ENCODE results near the gene EML4. TPM values are rescaled to one million over a fixed set of nuclear protein-coding genes. Genes with fewer than 3 reads are reported as not detected.

EML4 gene
- total and polyA plus RNA-seq, 12 donors = 29.9 to 64.0 (median 51.9) TPM

DNA sequence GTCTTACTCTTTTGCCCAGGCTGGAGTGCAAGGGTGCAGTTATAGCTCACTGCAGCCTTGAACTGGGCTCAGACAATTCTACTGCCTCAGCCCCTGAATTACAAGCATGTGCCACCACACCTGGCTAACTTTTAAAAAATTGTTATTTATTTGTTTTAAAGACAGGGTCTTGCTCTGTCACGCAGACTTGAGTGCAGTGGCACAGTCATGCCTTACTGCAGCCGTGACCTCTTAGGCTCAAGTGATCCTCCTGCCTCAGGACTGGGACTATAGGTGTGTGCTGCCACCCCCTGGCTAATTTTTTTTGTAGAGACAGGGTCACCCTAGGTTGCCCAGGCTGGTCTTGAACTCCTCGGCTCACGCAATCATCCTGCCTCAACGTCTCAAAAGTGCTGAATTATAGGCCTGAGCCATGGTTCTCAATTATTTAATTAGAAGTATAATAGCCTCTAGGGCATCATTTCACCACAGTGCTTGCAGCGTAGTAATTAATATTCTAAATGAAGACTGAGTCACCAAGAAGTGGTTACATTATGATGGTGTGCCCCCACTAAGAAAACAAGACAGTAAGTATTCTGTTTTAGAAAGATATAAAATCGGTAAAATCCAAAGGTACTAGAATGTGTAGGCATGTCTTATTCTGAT, 69.6 kb downstream of the EML4 start:
- Histone ChIP-seq H3K36me3 (replicated peaks in 1 of 2) (no peaks in the 10 kb centered on the region), H3K4me1 (replicated peaks in 1 of 2) (peaks cover 13 to 20% of the 10 kb centered on the region in 2 donors), H3K27ac (no peak overlapping the region), H3K4me3 (peak overlapping the region in 1 of 4 donors; percentile 5), H3K9me3 (replicated peaks in 1 of 3) (no peaks in the 10 kb centered on the region), H3K27me3 (no peaks in the 10 kb centered on the region)
- intact Hi-C loops (cut with DNase I) = loop anchor here (5.0 to 10.0 kb wide), 2 partner anchors 141 to 144 kb away; no protein-coding TSS in a partner anchor
- peak; percentile 42 to 71 (median 58) for DNase-seq
- 54 to 72% (median 59%) methylated on average over 6 to 7 of the region's 7 CpGs for WGBS, 4 donors
- no peak for TF ChIP-seq POLR2A (IDR thresholded peaks at IDR 0.05)
- TF ChIP-seq, protein P1, sequence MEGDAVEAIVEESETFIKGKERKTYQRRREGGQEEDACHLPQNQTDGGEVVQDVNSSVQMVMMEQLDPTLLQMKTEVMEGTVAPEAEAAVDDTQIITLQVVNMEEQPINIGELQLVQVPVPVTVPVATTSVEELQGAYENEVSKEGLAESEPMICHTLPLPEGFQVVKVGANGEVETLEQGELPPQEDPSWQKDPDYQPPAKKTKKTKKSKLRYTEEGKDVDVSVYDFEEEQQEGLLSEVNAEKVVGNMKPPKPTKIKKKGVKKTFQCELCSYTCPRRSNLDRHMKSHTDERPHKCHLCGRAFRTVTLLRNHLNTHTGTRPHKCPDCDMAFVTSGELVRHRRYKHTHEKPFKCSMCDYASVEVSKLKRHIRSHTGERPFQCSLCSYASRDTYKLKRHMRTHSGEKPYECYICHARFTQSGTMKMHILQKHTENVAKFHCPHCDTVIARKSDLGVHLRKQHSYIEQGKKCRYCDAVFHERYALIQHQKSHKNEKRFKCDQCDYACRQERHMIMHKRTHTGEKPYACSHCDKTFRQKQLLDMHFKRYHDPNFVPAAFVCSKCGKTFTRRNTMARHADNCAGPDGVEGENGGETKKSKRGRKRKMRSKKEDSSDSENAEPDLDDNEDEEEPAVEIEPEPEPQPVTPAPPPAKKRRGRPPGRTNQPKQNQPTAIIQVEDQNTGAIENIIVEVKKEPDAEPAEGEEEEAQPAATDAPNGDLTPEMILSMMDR (IDR thresholded peaks at IDR 0.05) = peak in 5 of 6 experiments; percentile 38 to 68 (median 63)

DNA sequence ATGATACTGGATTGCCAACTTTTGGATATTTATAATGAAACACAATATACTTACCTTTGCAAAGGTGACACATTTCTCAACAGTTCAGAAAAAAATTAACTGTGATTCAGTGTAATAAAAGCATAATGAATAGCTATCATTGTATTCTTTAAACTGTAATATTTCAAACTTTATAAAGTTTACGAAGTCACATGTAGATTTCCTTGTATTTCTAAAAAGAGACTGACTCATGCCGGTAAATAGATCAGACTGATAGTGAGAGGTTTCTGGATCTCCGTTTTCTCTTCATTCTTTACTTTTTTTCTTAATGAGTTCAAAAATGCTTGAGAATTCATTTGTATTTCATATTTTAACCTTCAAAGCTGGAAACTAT, 70.1 kb downstream of the EML4 start:
- intact Hi-C loops (cut with DNase I) = loop anchor here (5.0 to 10.0 kb wide), 2 partner anchors 142 to 144 kb away; no protein-coding TSS in a partner anchor
- Histone ChIP-seq H3K4me1 (replicated peaks in 1 of 2) (peaks cover 11 to 16% of the 10 kb centered on the region in 2 donors), H3K27me3 (no peaks in the 10 kb centered on the region), H3K9me3 (replicated peaks in 1 of 3) (no peaks in the 10 kb centered on the region), H3K36me3 (replicated peaks in 1 of 2) (no peaks in the 10 kb centered on the region), H3K27ac (no peak overlapping the region), H3K4me3 (peak overlapping the region in 1 of 4 donors; percentile 5)
- WGBS, 4 donors = 33 to 38% (median 37%) methylated on average over 3 of the region's 3 CpGs
- TF ChIP-seq POLR2A (IDR thresholded peaks at IDR 0.05) = no peak
- TF ChIP-seq, protein P1 (IDR thresholded peaks at IDR 0.05) = no peak
- no peak for DNase-seq

DNA sequence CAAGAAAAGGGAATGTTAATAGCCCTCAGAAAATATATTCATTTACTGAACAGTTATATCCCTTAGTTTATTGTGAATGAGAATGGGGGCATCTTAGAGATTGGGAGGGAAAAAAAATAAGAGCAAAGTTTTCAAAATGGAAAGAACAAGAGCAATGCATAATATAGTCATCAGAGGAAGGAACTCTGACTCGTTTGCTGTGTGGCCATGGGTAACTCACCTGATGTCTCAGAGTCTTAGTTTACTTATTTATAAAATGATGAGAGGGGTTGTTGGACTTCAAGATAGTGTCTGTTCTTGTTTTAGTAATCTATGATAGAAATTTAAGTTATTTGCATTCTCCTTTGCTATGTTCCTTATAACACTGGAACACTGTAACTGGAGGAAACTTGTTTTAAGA, 70.7 kb downstream of the EML4 start:
- H3K9me3 ChIP-seq (replicated peaks in 1 of 3) = no peaks in the 10 kb centered on the region
- 26 to 41% (median 34%) methylated on average over 1 of the region's 1 CpG for WGBS, 4 donors
- no peak overlapping the region for H3K27ac ChIP-seq
- no peak for TF ChIP-seq POLR2A (IDR thresholded peaks at IDR 0.05)
- peaks cover 11% of the 10 kb centered on the region in 2 donors for H3K4me1 ChIP-seq (replicated peaks in 1 of 2)
- H3K4me3 ChIP-seq = no peak overlapping the region
- intact Hi-C loops (cut with DNase I) = loop anchor here (5.0 to 10.0 kb wide), 2 partner anchors 143 to 145 kb away; no protein-coding TSS in a partner anchor
- H3K27me3 ChIP-seq = no peaks in the 10 kb centered on the region
- DNase-seq = no peak
- H3K36me3 ChIP-seq (replicated peaks in 1 of 2) = no peaks in the 10 kb centered on the region

DNA sequence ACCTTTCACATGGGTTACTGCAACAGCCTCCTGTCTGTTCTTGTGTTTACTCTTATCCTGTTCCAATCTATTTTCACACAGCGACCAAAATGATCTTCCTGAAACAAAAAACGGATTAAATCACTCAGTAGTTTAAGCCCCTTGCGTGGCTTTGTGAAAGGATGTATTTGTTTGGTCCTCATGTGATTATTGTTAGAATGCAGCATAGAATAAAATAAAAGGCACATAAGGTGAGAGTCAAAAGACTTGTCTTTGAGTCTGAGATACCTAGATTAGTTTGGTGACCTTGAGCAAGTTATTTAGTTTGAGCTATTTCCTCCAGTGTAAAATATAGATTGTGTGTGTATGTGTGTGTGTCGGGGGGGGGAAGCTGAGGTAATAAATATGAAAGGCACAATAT, 72.4 kb downstream of the EML4 start:
- 62 to 70% (median 63%) methylated on average over 4 of the region's 4 CpGs for WGBS, 4 donors

More for the DNA sequence above, 72.4 kb downstream of the EML4 start:
- H3K36me3 ChIP-seq (replicated peaks in 1 of 2) = no peaks in the 10 kb centered on the region
- H3K27me3 ChIP-seq = no peaks in the 10 kb centered on the region
- TF ChIP-seq POLR2A (IDR thresholded peaks at IDR 0.05) = no peak
- TF ChIP-seq, protein P1 (IDR thresholded peaks at IDR 0.05) = no peak
- no peak overlapping the region for H3K27ac ChIP-seq
- no peak overlapping the region for H3K4me3 ChIP-seq
- no peak for DNase-seq
- H3K9me3 ChIP-seq (replicated peaks in 1 of 3) = no peaks in the 10 kb centered on the region
- intact Hi-C loops (cut with DNase I) = no loop called here
- peaks cover 11% of the 10 kb centered on the region in 2 donors for H3K4me1 ChIP-seq (replicated peaks in 1 of 2)

All from adrenal gland (tissue), 12 donors.